T-helper 2 cell treated with Interferon-gamma antibody and Interleukin-4, amounts not matched to agents 5 μg/mL and 100 μg/mL, for 36 hours (primary cell): ENCODE results near the gene LRRC75B.
"Not testable (repeated sequence)": the region's sequence is repeated elsewhere in the genome, so short reads cannot be mapped to it uniquely, and the experiment has no call there.

Source experiments
- DNase-seq: peaks from one replicate; pipeline ENCODE4 v3.0.0; 2021; ENCODE audit warnings: low spot score
- H3K27ac Mint-ChIP-seq: one replicate; pipeline ENCODE4 v1.8.0; 2021; ENCODE audit warnings: mild to moderate bottlenecking, mixed read lengths
- H3K27me3 Mint-ChIP-seq: one replicate; pipeline ENCODE4 v1.8.0; 2021; ENCODE audit warnings: low read depth, mixed read lengths
- H3K36me3 Mint-ChIP-seq: one replicate; pipeline ENCODE4 v1.8.0; 2021; ENCODE audit warnings: low read depth, mixed read lengths
- H3K4me1 Mint-ChIP-seq: one replicate; pipeline ENCODE4 v1.8.0; 2021; ENCODE audit warnings: low read depth, mixed read lengths
- H3K4me3 Mint-ChIP-seq: one replicate; pipeline ENCODE4 v1.8.0; 2022; ENCODE audit warnings: mild to moderate bottlenecking, moderate library complexity, mixed read lengths
- H3K9me3 Mint-ChIP-seq: one replicate; pipeline ENCODE4 v1.8.0; 2021; ENCODE audit warnings: mixed read lengths

LRRC75B gene

GRCh38 chr22:24564376-24565058 lies 28.4 kb downstream of the LRRC75B start:
- Mint-ChIP-seq H3K9me3 (no peaks in the 10 kb centered on the region), H3K4me3 (no peak overlapping the region), H3K27me3 (no peaks in the 10 kb centered on the region)

DNA sequence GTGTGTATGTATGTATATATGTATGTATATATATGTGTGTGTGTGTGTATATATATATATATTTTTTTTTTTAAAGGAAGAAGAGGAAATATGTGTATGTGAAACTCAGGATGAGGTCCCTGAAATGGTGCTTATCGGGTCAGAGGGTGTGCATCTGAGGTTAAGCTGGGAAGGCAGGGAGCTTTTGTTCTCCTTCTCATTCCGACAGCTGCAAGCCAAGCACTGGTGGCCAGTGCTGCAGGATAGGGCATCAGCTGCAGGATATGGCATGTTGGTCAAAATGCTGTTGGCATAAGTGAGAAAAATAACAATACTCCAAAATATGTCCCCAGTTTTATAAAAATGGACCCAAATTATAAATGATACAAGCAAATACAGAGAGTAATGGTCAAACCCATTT lies 29.6 kb downstream of the LRRC75B start:
- DNase-seq, result no peak
- no peaks in the 10 kb centered on the region for H3K9me3 Mint-ChIP-seq
- no peak overlapping the region for H3K27ac Mint-ChIP-seq
- no peak overlapping the region for H3K4me3 Mint-ChIP-seq
- peaks cover 36% of the 10 kb centered on the region for H3K36me3 Mint-ChIP-seq
- H3K4me1 Mint-ChIP-seq, result peaks cover 27% of the 10 kb centered on the region
- no peaks in the 10 kb centered on the region for H3K27me3 Mint-ChIP-seq

More at GRCh38 chr22:24564376-24565058, 28.4 kb downstream of the LRRC75B start:
- DNase-seq, result no peak
- peak overlapping the region; percentile 66 for H3K27ac Mint-ChIP-seq
- H3K4me1 Mint-ChIP-seq, result peaks cover 20% of the 10 kb centered on the region
- peaks cover 34% of the 10 kb centered on the region for H3K36me3 Mint-ChIP-seq

GRCh38 chr22:24559471-24559870 lies 33.4 kb downstream of the LRRC75B start:
- no peak overlapping the region for H3K4me3 Mint-ChIP-seq
- no peaks in the 10 kb centered on the region for H3K27me3 Mint-ChIP-seq
- no peak for DNase-seq
- H3K4me1 Mint-ChIP-seq, result peaks cover 31% of the 10 kb centered on the region
- peaks cover 46% of the 10 kb centered on the region for H3K36me3 Mint-ChIP-seq
- H3K9me3 Mint-ChIP-seq, result no peaks in the 10 kb centered on the region
- no peak overlapping the region for H3K27ac Mint-ChIP-seq

DNA sequence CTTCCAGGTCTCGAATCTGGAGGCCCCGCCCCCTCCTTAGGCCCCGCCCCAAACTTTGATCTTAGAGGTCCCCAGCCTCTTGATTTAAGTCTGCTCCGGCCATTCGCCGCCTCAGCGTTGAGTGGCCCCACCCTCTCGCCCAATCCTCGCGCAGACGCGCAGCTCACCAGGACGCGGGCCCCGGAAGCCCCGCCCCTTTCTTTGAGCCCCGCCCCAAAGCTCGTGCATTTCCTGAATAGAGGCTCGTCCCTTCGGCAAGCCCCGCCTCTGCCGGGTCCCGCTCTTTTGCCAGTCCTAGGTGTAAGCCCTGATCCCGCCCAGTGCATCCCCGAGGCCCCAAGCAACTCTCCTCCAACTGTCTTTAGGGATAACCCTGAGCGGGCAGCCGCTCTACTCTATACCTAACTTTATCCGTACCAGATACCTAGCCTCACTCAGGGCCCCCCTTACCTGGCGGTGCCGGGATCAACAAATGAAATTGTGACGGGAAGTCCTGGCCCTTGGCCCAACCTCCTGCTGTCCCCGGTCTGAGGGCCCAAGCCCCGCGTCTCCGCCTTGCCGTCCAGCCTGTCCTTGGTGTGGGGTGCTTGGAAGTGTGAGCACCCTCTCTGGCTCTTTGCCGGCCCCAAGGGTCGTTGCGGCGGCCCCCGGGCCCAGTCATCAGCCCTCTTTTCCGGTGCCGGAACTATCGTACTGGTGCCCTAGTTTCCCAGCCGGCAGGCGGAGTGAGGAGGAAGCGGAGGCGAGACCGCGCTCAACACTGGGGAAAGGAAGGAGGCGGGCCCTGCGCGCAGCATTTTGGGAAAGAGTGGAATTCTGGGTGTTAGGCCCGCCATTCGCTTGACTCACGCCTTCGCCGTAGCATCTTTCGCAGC lies 37.5 kb downstream of the LRRC75B start, which contains the start of gene SNRPD3:
SNRPD3 (plus strand) TSS at position 835 of the 875 bp plus-strand sequence. CDS start 1,676 bp downstream, outside the sequence.
- peak; percentile 97 for DNase-seq
- Mint-ChIP-seq H3K27me3 (no peaks in the 10 kb centered on the region), H3K9me3 (no peaks in the 10 kb centered on the region), H3K36me3 (peaks cover 46% of the 10 kb centered on the region), H3K4me3 (peak within 1 kb of the TSS; percentile 92), H3K4me1 (peaks cover 46% of the 10 kb centered on the region), H3K27ac (peak within 1 kb of the TSS; percentile 98)

GRCh38 chr22:24554313-24555164 lies 38.3 kb downstream of the LRRC75B start, which contains the start of gene GUCD1:
TSS of gene GUCD1 (minus strand) at chr22:24555138. CDS start at chr22:24554991, 147 bp downstream.
- H3K27ac Mint-ChIP-seq, result peak within 1 kb of the TSS; percentile 98
- no peaks in the 10 kb centered on the region for H3K9me3 Mint-ChIP-seq
- peaks cover 44% of the 10 kb centered on the region for H3K36me3 Mint-ChIP-seq
- peak; percentile 23 for DNase-seq
- H3K27me3 Mint-ChIP-seq, result no peaks in the 10 kb centered on the region
- peaks cover 46% of the 10 kb centered on the region for H3K4me1 Mint-ChIP-seq
- H3K4me3 Mint-ChIP-seq, result peak within 1 kb of the TSS; percentile 97

GRCh38 chr22:24553597-24554312 lies 39.1 kb downstream of the LRRC75B start:
- peak overlapping the region; percentile 97 for H3K4me3 Mint-ChIP-seq
- H3K27ac Mint-ChIP-seq, result peak overlapping the region; percentile 96
- H3K9me3 Mint-ChIP-seq, result no peaks in the 10 kb centered on the region
- peaks cover 43% of the 10 kb centered on the region for H3K4me1 Mint-ChIP-seq
- peaks cover 40% of the 10 kb centered on the region for H3K36me3 Mint-ChIP-seq
- DNase-seq, result no peak
- no peaks in the 10 kb centered on the region for H3K27me3 Mint-ChIP-seq

DNA sequence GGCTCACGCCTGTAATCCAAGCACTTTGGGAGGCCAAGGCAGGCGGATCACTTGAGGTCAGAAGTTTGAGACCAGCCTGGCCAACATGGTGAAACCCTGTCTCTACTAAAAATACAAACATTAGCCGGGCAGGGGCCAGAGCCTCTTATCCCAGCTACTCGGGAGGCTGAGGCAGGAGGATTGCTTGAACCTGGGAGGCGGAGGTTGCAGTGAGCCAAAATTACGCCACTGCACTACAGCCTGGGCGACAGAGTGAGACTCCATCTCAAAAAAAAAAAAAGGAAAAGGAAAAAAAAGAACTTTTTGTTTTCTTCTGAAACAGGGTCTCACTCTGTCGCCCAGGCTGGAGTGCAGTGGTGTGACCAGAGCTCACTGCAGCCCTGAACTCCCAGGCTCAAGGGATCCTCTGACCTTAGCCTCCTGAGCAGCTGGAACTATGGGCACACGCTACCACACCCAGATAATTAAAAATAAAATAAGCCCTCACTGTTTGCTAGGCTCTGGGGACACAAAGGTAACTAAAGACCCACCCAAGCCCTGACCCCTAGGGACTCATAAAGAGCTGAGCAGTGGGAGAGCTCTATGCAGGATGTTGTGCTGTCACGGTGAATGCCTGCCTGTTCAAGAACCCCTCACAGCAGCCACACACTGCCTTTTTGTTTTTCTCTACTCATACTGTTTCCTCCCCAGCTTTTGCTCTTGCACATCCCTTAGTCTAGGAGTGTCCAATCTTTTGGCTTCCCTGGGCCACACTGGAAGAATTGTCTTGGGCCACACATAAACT lies 40.2 kb downstream of the LRRC75B start:
- Mint-ChIP-seq H3K36me3 (peaks cover 33% of the 10 kb centered on the region), H3K27ac (peak overlapping the region; percentile 39), H3K4me3 (peak overlapping the region; percentile 97), H3K4me1 (peaks cover 33% of the 10 kb centered on the region)
- not testable (repeated sequence) for H3K27me3 Mint-ChIP-seq, DNase-seq, H3K9me3 Mint-ChIP-seq

DNA sequence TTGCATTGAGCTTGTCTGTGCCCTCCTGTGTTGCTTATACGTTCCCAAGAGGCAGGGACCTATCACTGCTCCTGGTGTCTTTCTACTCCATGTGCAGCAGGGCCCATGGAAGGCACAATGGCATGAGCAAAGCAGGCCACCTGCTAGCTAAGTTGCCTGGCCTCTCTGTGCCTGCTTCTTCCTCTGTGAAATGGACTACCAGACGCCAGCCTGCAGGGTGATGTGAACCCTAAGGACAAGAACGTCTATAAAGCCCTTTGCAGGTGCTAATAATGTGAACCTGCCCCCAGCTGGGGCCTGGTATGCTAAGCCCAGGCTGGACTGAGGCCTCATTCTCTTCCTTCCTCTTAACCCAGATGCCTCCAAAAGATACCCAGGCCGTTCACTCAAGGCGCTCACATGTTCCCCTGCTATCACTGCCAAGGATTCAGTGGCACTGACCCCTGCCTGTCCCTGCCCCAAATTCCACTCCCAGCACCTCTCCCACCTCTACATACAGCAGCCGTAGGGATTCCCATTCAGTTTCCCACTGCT lies 41.9 kb downstream of the LRRC75B start:
- Mint-ChIP-seq H3K27ac (peak overlapping the region; percentile 4), H3K36me3 (peaks cover 37% of the 10 kb centered on the region), H3K4me3 (no peak overlapping the region), H3K9me3 (no peaks in the 10 kb centered on the region), H3K4me1 (peaks cover 27% of the 10 kb centered on the region), H3K27me3 (no peaks in the 10 kb centered on the region)
- DNase-seq, result no peak

DNA sequence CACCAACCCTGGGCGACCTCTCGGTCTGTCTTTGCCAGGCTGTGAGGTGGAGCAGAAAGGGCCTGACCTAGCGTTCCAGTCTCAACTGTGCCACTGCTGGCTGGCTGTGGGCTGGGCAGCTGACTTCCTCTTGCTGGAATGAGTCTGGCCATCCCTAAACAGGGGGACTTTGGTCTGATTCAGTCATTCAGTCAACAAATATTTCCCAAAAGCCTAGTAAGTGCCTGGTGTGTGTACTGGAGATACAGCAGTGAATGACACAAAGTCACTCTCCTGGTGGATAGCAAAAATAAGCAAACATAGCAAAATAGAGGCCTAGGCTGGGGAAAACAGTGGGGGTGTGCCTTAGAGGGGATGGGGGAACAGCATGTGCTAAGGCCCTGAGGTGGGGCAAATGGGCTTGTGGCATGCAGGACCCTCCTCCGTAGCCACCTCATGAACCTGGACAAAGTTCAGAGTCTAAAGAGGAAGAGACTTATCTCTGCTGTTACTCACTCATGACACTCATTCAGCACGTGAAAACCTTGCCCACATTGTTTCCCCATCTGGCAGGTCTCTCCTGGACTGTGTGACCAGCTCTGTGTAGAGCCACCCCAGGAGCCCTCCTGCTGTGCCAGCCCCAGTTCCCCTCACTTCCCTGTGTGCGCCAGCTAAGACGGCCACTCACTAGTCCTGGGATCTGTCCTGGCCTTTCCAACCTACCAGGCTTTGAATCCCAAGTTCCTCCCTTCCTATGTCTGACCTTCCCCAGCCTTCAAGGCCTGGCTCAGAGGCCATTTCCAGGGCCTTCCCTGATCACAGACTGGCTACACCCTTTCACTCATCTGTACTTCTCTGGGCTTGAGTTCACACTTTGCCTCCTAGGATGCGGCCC lies 42.6 kb downstream of the LRRC75B start:
- Mint-ChIP-seq H3K36me3 (peaks cover 34% of the 10 kb centered on the region), H3K4me1 (peaks cover 27% of the 10 kb centered on the region), H3K4me3 (no peak overlapping the region), H3K27ac (no peak overlapping the region), H3K9me3 (no peaks in the 10 kb centered on the region), H3K27me3 (no peaks in the 10 kb centered on the region)
- DNase-seq, result no peak

DNA sequence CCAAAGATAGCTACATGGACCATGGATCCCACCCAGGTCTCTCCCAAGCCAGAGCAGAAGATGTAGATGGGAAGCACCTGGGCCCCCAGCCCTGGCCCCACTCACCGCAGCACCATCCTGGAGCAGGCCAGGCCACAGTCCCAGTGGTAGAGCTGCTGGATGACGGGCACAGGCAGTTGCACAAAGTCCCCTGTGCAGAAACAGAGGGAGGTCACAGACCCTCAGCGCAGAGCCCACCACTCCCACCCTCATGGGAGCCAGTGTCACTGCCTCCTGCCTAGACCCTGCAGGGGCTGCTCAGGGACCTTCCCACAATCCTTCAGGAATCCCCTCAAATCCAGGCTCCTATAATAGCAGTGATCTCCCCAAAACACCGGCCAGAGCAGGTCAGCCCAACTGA lies 44.1 kb downstream of the LRRC75B start:
- H3K9me3 Mint-ChIP-seq, result no peaks in the 10 kb centered on the region
- no peak overlapping the region for H3K27ac Mint-ChIP-seq
- no peaks in the 10 kb centered on the region for H3K27me3 Mint-ChIP-seq
- DNase-seq, result no peak
- no peak overlapping the region for H3K4me3 Mint-ChIP-seq
- H3K4me1 Mint-ChIP-seq, result peaks cover 21% of the 10 kb centered on the region
- peaks cover 33% of the 10 kb centered on the region for H3K36me3 Mint-ChIP-seq

- H3K27ac Mint-ChIP-seq, result no peak overlapping the region
- no peak overlapping the region for H3K4me3 Mint-ChIP-seq
- H3K36me3 Mint-ChIP-seq, result peaks cover 43% of the 10 kb centered on the region
- no peaks in the 10 kb centered on the region for H3K4me1 Mint-ChIP-seq
- H3K9me3 Mint-ChIP-seq, result no peaks in the 10 kb centered on the region
- DNase-seq, result no peak
- H3K27me3 Mint-ChIP-seq, result no peaks in the 10 kb centered on the region
These were observed 49.1 kb downstream of the LRRC75B start for GRCh38 chr22:24543679-24544243.
